ENCODE measurements around the gene LTF. TPM values are rescaled to one million over a fixed set of nuclear protein-coding genes. Genes with fewer than 3 reads are reported as not detected.

The LTF gene
- total RNA-seq, 6 experiments from 2014 or later = 0.19 to 3.6 (median 2.0) TPM

DNA sequence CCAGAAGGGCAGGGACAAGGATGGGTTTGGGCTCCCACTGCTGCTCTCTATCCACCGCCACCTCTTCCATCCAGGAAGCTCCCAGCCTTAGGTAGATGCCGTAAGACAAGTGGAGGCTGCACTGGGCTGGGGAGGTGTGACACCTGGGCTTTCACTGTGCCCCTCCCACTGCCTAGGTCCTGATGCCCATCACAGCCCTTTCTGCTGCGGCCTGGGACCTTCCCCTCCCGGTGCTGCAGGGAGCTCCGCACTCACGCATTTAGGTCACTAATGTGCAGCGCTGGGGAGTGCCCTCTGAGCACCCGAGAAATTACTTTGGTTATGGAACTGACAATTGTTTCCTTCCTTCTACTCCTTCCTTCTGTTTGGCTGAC is 850 bp downstream of the LTF start:
- no peaks in the 10 kb centered on the region for H3K4me1 ChIP-seq
- 52% methylated on average over 2 of the region's 8 CpGs for WGBS (ENCODE audit: insufficient coverage, low coverage, low lambda C conversion rate, missing lambda C conversion rate)
- no peak for TF ChIP-seq POLR2A (IDR thresholded peaks at IDR 0.05)
- TF ChIP-seq, protein P1, sequence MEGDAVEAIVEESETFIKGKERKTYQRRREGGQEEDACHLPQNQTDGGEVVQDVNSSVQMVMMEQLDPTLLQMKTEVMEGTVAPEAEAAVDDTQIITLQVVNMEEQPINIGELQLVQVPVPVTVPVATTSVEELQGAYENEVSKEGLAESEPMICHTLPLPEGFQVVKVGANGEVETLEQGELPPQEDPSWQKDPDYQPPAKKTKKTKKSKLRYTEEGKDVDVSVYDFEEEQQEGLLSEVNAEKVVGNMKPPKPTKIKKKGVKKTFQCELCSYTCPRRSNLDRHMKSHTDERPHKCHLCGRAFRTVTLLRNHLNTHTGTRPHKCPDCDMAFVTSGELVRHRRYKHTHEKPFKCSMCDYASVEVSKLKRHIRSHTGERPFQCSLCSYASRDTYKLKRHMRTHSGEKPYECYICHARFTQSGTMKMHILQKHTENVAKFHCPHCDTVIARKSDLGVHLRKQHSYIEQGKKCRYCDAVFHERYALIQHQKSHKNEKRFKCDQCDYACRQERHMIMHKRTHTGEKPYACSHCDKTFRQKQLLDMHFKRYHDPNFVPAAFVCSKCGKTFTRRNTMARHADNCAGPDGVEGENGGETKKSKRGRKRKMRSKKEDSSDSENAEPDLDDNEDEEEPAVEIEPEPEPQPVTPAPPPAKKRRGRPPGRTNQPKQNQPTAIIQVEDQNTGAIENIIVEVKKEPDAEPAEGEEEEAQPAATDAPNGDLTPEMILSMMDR (IDR thresholded peaks at IDR 0.05) = no peak
- intact Hi-C loops (cut with DNase I) = no loop called here
- ATAC-seq (no peak), DNase-seq (peak in 1 of 3 donors; percentile 37)
- no peaks in the 10 kb centered on the region for H3K27me3 ChIP-seq
- H3K9me3 ChIP-seq = no peaks in the 10 kb centered on the region
- no peaks in the 10 kb centered on the region for H3K36me3 ChIP-seq
- H3K27ac ChIP-seq = no peak overlapping the region
- no peak overlapping the region for H3K4me3 ChIP-seq

DNA sequence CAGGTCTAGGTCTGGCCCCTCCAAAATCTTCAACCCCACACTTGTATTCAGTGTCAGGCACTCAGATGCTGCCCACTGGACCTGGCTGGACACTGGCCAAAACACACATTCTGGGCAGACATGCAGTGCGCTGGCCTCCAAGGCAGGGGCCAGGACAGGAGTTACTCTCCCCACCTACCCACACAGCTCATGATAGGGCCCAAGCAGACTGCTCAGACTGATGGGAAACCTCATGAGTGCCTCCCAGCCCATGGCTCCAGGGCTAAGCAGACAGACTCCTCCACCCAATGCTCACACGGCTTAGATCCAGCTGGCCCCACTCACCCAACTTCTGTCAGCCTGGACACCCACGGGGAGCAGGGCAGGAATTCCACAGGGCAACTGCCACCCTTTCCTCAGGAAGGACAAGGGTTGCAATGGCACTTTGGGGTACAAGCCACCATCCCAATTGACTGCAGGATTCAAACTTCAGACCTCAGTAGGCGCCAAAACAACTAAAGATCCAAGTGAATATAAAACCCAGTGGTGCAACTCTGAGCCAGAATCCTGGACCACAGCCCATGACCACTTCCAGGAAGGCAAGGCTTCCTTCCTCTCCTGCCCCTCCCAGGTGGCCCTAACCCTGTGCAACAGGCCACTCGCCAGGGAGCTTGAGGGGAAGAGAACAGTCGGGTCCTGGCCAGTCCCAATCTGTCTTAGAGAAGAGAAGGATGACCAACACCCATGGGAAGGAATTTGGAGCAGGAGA is 1.4 kb downstream of the LTF start:
- 50% methylated on average over 3 of the region's 6 CpGs for WGBS (ENCODE audit: insufficient coverage, low coverage, low lambda C conversion rate, missing lambda C conversion rate)
- no peaks in the 10 kb centered on the region for H3K36me3 ChIP-seq
- no peak overlapping the region for H3K27ac ChIP-seq
- intact Hi-C loops (cut with DNase I) = no loop called here
- no peaks in the 10 kb centered on the region for H3K27me3 ChIP-seq
- TF ChIP-seq, protein P1 (IDR thresholded peaks at IDR 0.05) = no peak
- TF ChIP-seq POLR2A (IDR thresholded peaks at IDR 0.05) = no peak
- no peak overlapping the region for H3K4me3 ChIP-seq
- no peaks in the 10 kb centered on the region for H3K9me3 ChIP-seq
- H3K4me1 ChIP-seq = no peaks in the 10 kb centered on the region
- peak in 3 of 4 donors; percentile 17 to 45 (median 20) for ATAC-seq
- DNase-seq = peak in 1 of 3 donors; percentile 46

DNA sequence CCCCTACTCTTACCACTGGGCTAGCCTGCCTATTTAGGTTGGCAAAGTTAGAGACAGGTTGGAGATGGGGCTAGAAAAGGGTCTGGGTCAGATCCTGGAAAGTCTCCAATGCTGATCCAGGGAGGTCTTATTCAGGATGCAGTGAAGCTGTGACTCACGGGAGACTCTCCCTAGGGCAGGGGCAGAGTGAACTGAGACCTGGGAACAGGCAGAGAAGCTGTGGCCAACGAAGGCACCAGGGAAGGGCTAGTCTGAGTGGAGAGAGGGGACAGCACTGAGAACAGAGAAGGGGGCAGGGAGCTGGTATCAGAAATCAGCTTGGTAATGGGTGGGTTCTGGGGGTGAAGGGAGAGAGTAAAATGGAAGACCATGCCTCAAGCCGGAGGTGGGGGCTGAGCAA is 2.2 kb downstream of the LTF start:
- H3K27me3 ChIP-seq = no peaks in the 10 kb centered on the region
- intact Hi-C loops (cut with DNase I) = no loop called here
- H3K4me3 ChIP-seq = no peak overlapping the region
- WGBS (ENCODE audit: insufficient coverage, low coverage, low lambda C conversion rate, missing lambda C conversion rate) = 43% methylated on average over 3 of the region's 3 CpGs
- TF ChIP-seq, protein P1 (IDR thresholded peaks at IDR 0.05) = no peak
- no peak for TF ChIP-seq POLR2A (IDR thresholded peaks at IDR 0.05)
- no peaks in the 10 kb centered on the region for H3K4me1 ChIP-seq
- H3K9me3 ChIP-seq = no peaks in the 10 kb centered on the region
- H3K27ac ChIP-seq = no peak overlapping the region
- ATAC-seq (peak in 2 of 4 donors; percentile 9 to 10), DNase-seq (peak in 1 of 3 donors; percentile 38)
- H3K36me3 ChIP-seq = no peaks in the 10 kb centered on the region

DNA sequence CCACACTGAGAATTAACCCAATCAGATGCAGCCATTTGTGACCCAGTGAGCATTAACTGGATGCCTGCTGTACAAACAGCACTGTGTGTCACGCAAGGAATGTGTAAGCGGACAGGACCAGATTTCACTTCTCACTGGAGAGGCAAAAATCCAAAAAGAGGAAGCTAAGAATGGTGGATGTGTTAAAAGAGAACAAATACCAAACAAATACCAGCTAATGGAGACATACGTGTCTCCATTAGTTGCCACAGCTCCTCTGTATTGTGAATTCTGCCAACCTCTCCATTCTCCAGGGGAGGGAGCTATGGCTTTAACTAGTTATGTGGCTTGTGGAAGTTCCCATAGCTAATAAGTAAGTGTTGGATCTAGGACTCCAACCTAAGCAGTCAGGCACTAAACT is 2.6 kb downstream of the LTF start:
- ATAC-seq (peak in 2 of 4 donors; percentile 7 to 16), DNase-seq (no peak)
- intact Hi-C loops (cut with DNase I) = no loop called here
- Histone ChIP-seq H3K36me3 (no peaks in the 10 kb centered on the region), H3K9me3 (no peaks in the 10 kb centered on the region), H3K27ac (no peak overlapping the region), H3K27me3 (no peaks in the 10 kb centered on the region), H3K4me1 (no peaks in the 10 kb centered on the region), H3K4me3 (no peak overlapping the region)
- WGBS (ENCODE audit: insufficient coverage, low coverage, low lambda C conversion rate, missing lambda C conversion rate) = 43% methylated on average over 3 of the region's 3 CpGs
- TF ChIP-seq, protein P1 (IDR thresholded peaks at IDR 0.05) = no peak
- TF ChIP-seq POLR2A (IDR thresholded peaks at IDR 0.05) = no peak

All from right lobe of liver (tissue), 6 donors.